OCI-LY1 (cell line): ENCODE data around the gene FRAS1.

ENCODE experiments used
- CTCF ChIP-seq: fragments of 200-600 bp; sonication (generic), shearing (Covaris generic); IDR thresholded peaks from 2 replicates; pipeline ENCODE4 v1.5.1; 2017; ENCODE audit warnings: mild to moderate bottlenecking, antibody characterized with exemption, low read length, moderate library complexity, mixed read lengths
- EZH2 ChIP-seq: fragments of 200-600 bp; sonication (generic), shearing (Covaris generic); IDR thresholded peaks from 2 replicates; pipeline ENCODE4 v1.8.0; 2017; ENCODE audit warnings: borderline replicate concordance, mixed run types, mild to moderate bottlenecking, antibody characterized with exemption, low read length, moderate library complexity, mixed read lengths

GRCh38 chr4:78527103-78527502, 470.0 kb downstream of the FRAS1 start:
- TF ChIP-seq CTCF (no peak), EZH2 (no peak)
